Epithelial cell of proximal tubule (primary cell): ENCODE data around the gene SPAG16. TPM values are rescaled to one million over a fixed set of nuclear protein-coding genes. Genes with fewer than 3 reads are reported as not detected.

Experiments
- DNase-seq: peaks from one replicate; pipeline ENCODE4 v3.0.0-alpha.2; 2011; ENCODE audit warnings: low read depth
- H3K4me3 ChIP-seq: 2 replicates; pipeline ENCODE4 v1.5.1; 2011; ENCODE audit warnings: low read depth, mild to moderate bottlenecking, low read length
- CTCF ChIP-seq: conservative IDR thresholded peaks from 2 replicates; pipeline ENCODE4 v1.5.1; 2012; ENCODE audit warnings: low read depth, mild to moderate bottlenecking, low read length
- total RNA-seq: library from RNA; depleted of rRNA; stranded (reverse); fragments of >200 nt; gene quantifications from 2 replicates; pipeline ENCODE4 v1.2.3, GENCODE V29; 2015

The SPAG16 gene
- total RNA-seq, 1 donor from 2014 or later: 25.5 TPM

- no peak for DNase-seq
- H3K4me3 ChIP-seq: no peak overlapping the region
- no peak for TF ChIP-seq CTCF
Measured at GRCh38 chr2:214315324-214315723, 1031.1 kb downstream of the SPAG16 start.

GRCh38 chr2:214320211-214320610 is 1035.9 kb downstream of the SPAG16 start:
- no peak for DNase-seq
- H3K4me3 ChIP-seq: no peak overlapping the region
- TF ChIP-seq CTCF: no peak

- no peak for DNase-seq
- no peak overlapping the region for H3K4me3 ChIP-seq
- no peak for TF ChIP-seq CTCF
Measured at GRCh38 chr2:214322662-214323061, 1038.4 kb downstream of the SPAG16 start.

- no peak for TF ChIP-seq CTCF
- DNase-seq: no peak
- no peak overlapping the region for H3K4me3 ChIP-seq
Measured at GRCh38 chr2:214325404-214325803, 1041.1 kb downstream of the SPAG16 start.

- TF ChIP-seq CTCF: no peak
- no peak overlapping the region for H3K4me3 ChIP-seq
- no peak for DNase-seq
Measured at GRCh38 chr2:214328941-214329340, 1044.7 kb downstream of the SPAG16 start.

- DNase-seq: no peak
- H3K4me3 ChIP-seq: no peak overlapping the region
- no peak for TF ChIP-seq CTCF
Measured at GRCh38 chr2:214341646-214342045, 1057.4 kb downstream of the SPAG16 start.

GRCh38 chr2:214358506-214358905 is 1074.2 kb downstream of the SPAG16 start:
- no peak for TF ChIP-seq CTCF
- DNase-seq: no peak
- H3K4me3 ChIP-seq: no peak overlapping the region
